ENCODE results near the gene CHST10.

- TF ChIP-seq CTCF (conservative IDR thresholded peaks at IDR 0.05; ENCODE audit: low read depth, low read length) = no peak
- no peak for TF ChIP-seq EZH2 (IDR thresholded peaks at IDR 0.05; ENCODE audit: borderline replicate concordance, low read depth, low read length, poor library complexity, severe bottlenecking)
Measured at GRCh38 chr2:100388703-100389102, 28.8 kb downstream of the CHST10 start.
